HG03095 (cell line): ENCODE measurements around the gene CD247.

ENCODE experiments used
- ATAC-seq: cut with Tn5 transposase; IDR thresholded peaks from one replicate; pipeline ENCODE4 v1.9.1; 2021; ENCODE audit warnings: moderate library complexity; ENCODE audit not compliant: unreplicated experiment

Gene CD247

GRCh38 chr1:167489571-167490340 lies 28.6 kb downstream of the CD247 start:
- ATAC-seq, result no peak

GRCh38 chr1:167488786-167489185 lies 29.5 kb downstream of the CD247 start:
- no peak for ATAC-seq

GRCh38 chr1:167487614-167488013 lies 30.7 kb downstream of the CD247 start:
- ATAC-seq, result no peak

- ATAC-seq, result no peak
These were observed 32.1 kb downstream of the CD247 start for GRCh38 chr1:167486090-167486824.

- ATAC-seq, result no peak
These were observed 33.4 kb downstream of the CD247 start for GRCh38 chr1:167484726-167485502.

- ATAC-seq, result no peak
These were observed 34.5 kb downstream of the CD247 start for GRCh38 chr1:167483790-167484189.

GRCh38 chr1:167482184-167482583 lies 36.1 kb downstream of the CD247 start:
- ATAC-seq, result no peak

GRCh38 chr1:167479331-167479979 lies 38.9 kb downstream of the CD247 start:
- no peak for ATAC-seq

- no peak for ATAC-seq
These were observed 40.3 kb downstream of the CD247 start for GRCh38 chr1:167477986-167478385.

GRCh38 chr1:167476061-167476460 lies 42.3 kb downstream of the CD247 start:
- no peak for ATAC-seq

- ATAC-seq, result no peak
These were observed 44.1 kb downstream of the CD247 start for GRCh38 chr1:167474191-167474641.

- no peak for ATAC-seq
These were observed 44.6 kb downstream of the CD247 start for GRCh38 chr1:167473761-167474160.

- no peak for ATAC-seq
These were observed 45.4 kb downstream of the CD247 start for GRCh38 chr1:167472752-167473521.

- no peak for ATAC-seq
These were observed 46.8 kb downstream of the CD247 start for GRCh38 chr1:167471568-167471967.

- ATAC-seq, result no peak
These were observed 48.9 kb downstream of the CD247 start for GRCh38 chr1:167469280-167469965.

- no peak for ATAC-seq
These were observed 50.6 kb downstream of the CD247 start for GRCh38 chr1:167467752-167468151.

GRCh38 chr1:167467126-167467710 lies 51.1 kb downstream of the CD247 start:
- ATAC-seq, result no peak

- ATAC-seq, result no peak
These were observed 52.6 kb downstream of the CD247 start for GRCh38 chr1:167465743-167466142.

- no peak for ATAC-seq
These were observed 53.3 kb downstream of the CD247 start for GRCh38 chr1:167465018-167465417.
